Measurements from ENCODE around the gene SPACA6.
"Not testable (repeated sequence)": the region's sequence is repeated elsewhere in the genome, so short reads cannot be mapped to it uniquely, and the experiment has no call there.

- not testable (repeated sequence) for TF ChIP-seq CTCF, POLR2A (IDR thresholded peaks at IDR 0.05)
These were observed 46.4 kb upstream of the SPACA6 start, which contains the start of gene SIGLEC14 for GRCh38 chr19:51646730-51647129.

All from prostate gland (tissue), 2 donors.